CD14-positive monocyte (primary cell): ENCODE measurements around the gene PLEKHM2. TPM values are rescaled to one million over a fixed set of nuclear protein-coding genes. Genes with fewer than 3 reads are reported as not detected.

Source experiments
- DNase-seq, 3 donors: peaks; one replicate each; pipeline ENCODE4 v3.0.0-alpha.2; 2011 to 2022
- H2AFZ ChIP-seq: 2 replicates; pipeline ENCODE4 v1.6.0; 2012; ENCODE audit warnings: mild to moderate bottlenecking, low read depth, low read length, inconsistent platforms; ENCODE audit not compliant: insufficient read depth, poor library complexity, severe bottlenecking
- H3K27ac ChIP-seq, 2 donors: 1 replicate in 1 of 2; 2 replicates in 1 of 2; pipeline ENCODE4 v1.5.1; 2012 to 2013; ENCODE audit warnings: low read length in 2 of 2, control low read depth in 1 of 2, inconsistent platforms in 1 of 2, low read depth in 1 of 2, mild to moderate bottlenecking in 1 of 2
- H3K27me3 ChIP-seq, 2 donors: one replicate each; pipeline versions ENCODE4 v1.6.0 to v1.6.1; 2011 to 2013; ENCODE audit warnings: low read length in 2 of 2; ENCODE audit not compliant: control insufficient read depth in 2 of 2, insufficient read depth in 2 of 2
- H3K36me3 ChIP-seq, 2 donors: replicated peaks in 1 of 2; 1 replicate in 1 of 2; 2 replicates in 1 of 2; pipeline versions ENCODE4 v1.5.1 to v1.6.1; 2012 to 2013; ENCODE audit warnings: low read length in 2 of 2, control low read depth in 1 of 2, inconsistent platforms in 1 of 2, mild to moderate bottlenecking in 1 of 2; ENCODE audit not compliant: insufficient read depth in 2 of 2, control insufficient read depth in 1 of 2
- H3K4me1 ChIP-seq, 2 donors: 1 replicate in 1 of 2; 2 replicates in 1 of 2; pipeline versions ENCODE4 v1.5.1 to v1.6.1; 2012 to 2013; ENCODE audit warnings: low read length in 2 of 2, control low read depth in 1 of 2, inconsistent platforms in 1 of 2, mild to moderate bottlenecking in 1 of 2, moderate library complexity in 1 of 2; ENCODE audit not compliant: insufficient read depth in 2 of 2, control insufficient read depth in 1 of 2
- H3K4me2 ChIP-seq: replicated peaks from 2 replicates; pipeline ENCODE3; 2012; ENCODE audit warnings: low read length, moderate library complexity, mild to moderate bottlenecking; ENCODE audit not compliant: poor library complexity, severe bottlenecking; ENCODE audit errors: extremely low read depth
- H3K4me3 ChIP-seq, 3 experiments: fragments of 200-600 bp in 1 of 3; sonication (generic) in 1 of 3; replicated peaks in 1 of 3; 1 replicate in 2 of 3; 2 replicates in 1 of 3; pipeline ENCODE4 v1.5.1; 2011 to 2013; ENCODE audit warnings: low read length in 3 of 3, mild to moderate bottlenecking in 3 of 3, control low read depth in 2 of 3, low read depth in 2 of 3, inconsistent platforms in 1 of 3, moderate library complexity in 1 of 3
- H3K79me2 ChIP-seq: 2 replicates; pipeline ENCODE4 v1.6.0; 2012; ENCODE audit warnings: mild to moderate bottlenecking, control low read depth, inconsistent platforms, low read length, moderate library complexity; ENCODE audit not compliant: insufficient read depth
- H3K9ac ChIP-seq: 2 replicates; pipeline ENCODE4 v1.6.0; 2017; ENCODE audit warnings: low read length, mild to moderate bottlenecking; ENCODE audit not compliant: insufficient read depth, poor library complexity, severe bottlenecking
- H3K9me3 ChIP-seq, 2 donors: replicated peaks in 1 of 2; 1 replicate in 1 of 2; 2 replicates in 1 of 2; pipeline versions ENCODE4 v1.5.1 to v1.6.1; 2012 to 2013; ENCODE audit warnings: low read length in 2 of 2, control low read depth in 1 of 2; ENCODE audit not compliant: control insufficient read depth in 1 of 2, insufficient read depth in 1 of 2
- H4K20me1 ChIP-seq: 2 replicates; pipeline ENCODE4 v1.6.0; 2012; ENCODE audit warnings: mild to moderate bottlenecking, low read length, control low read depth, moderate library complexity; ENCODE audit not compliant: insufficient read depth
- H3K27ac Mint-ChIP-seq, 7 donors: one replicate each; pipeline ENCODE4 v1.8.0; 2020; ENCODE audit warnings: mild to moderate bottlenecking in 7 of 7, mixed read lengths in 7 of 7, moderate library complexity in 6 of 7, inconsistent platforms in 2 of 7
- H3K27me3 Mint-ChIP-seq, 3 donors: one replicate each; pipeline ENCODE4 v1.8.0; 2021 to 2022; ENCODE audit warnings: low read depth in 3 of 3, mild to moderate bottlenecking in 3 of 3, mixed read lengths in 3 of 3, moderate library complexity in 3 of 3, inconsistent platforms in 1 of 3
- H3K36me3 Mint-ChIP-seq, 2 donors: one replicate each; pipeline ENCODE4 v1.8.0; 2020; ENCODE audit warnings: mixed read lengths in 2 of 2, inconsistent platforms in 1 of 2, mild to moderate bottlenecking in 1 of 2
- H3K4me1 Mint-ChIP-seq: one replicate; pipeline ENCODE4 v1.8.0; 2020; ENCODE audit warnings: mild to moderate bottlenecking, mixed read lengths
- H3K4me3 Mint-ChIP-seq, 2 donors: one replicate each; pipeline ENCODE4 v1.8.0; 2020; ENCODE audit warnings: mild to moderate bottlenecking in 2 of 2, mixed read lengths in 2 of 2, moderate library complexity in 1 of 2
- H3K9me3 Mint-ChIP-seq, 7 donors: one replicate each; pipeline ENCODE4 v1.8.0; 2020 to 2022; ENCODE audit warnings: mixed read lengths in 7 of 7, mild to moderate bottlenecking in 6 of 7, moderate library complexity in 6 of 7, inconsistent platforms in 2 of 7
- CTCF ChIP-seq: fragments of 200-600 bp; IDR thresholded peaks from one replicate; pipeline ENCODE4 v1.8.0; 2022; ENCODE audit warnings: antibody characterized with exemption, mild to moderate bottlenecking
- WGBS: methylation state at CpG from one replicate; pipeline ENCODE4 v1.1.5; 2013; ENCODE audit warnings: missing lambda C conversion rate; ENCODE audit not compliant: insufficient coverage; 5-methylcytosine and 5-hydroxymethylcytosine counted together
- intact Hi-C, 2 donors: fragments of 100-400 bp; cut with micrococcal nuclease; formaldehyde crosslinking; loops; one replicate each; pipeline versions ENCODE4 v1.15.0 to v1.15.1; 2023
- polyA plus RNA-seq, 3 donors: library from polyadenylated mRNA; depleted of rRNA in 1 of 3; unstranded in 2 of 3; stranded (reverse) in 1 of 3; fragments of 300-500 nt in 2 of 3; fragments of >200 nt in 1 of 3; fragmentation: Illumina TruSeq in 2 of 3; gene quantifications; 1 replicate in 2 of 3; 2 replicates in 1 of 3; pipeline ENCODE4 v1.2.3, GENCODE V29; 2012 to 2021

PLEKHM2 gene
- polyA plus RNA-seq, 3 donors: 4.0 to 79.3 (median 5.8) TPM

- H3K4me1 ChIP-seq: no peaks in the 10 kb centered on the region
- DNase-seq: no peak
- no peaks in the 10 kb centered on the region for H3K79me2 ChIP-seq
- intact Hi-C loops: no loop called here
- WGBS: 86% methylated on average over 16 of the region's 19 CpGs
- H3K36me3 ChIP-seq: no peaks in the 10 kb centered on the region
- no peaks in the 10 kb centered on the region for H3K36me3 Mint-ChIP-seq
- H4K20me1 ChIP-seq: no peaks in the 10 kb centered on the region
- no peak for TF ChIP-seq CTCF
- H3K4me2 ChIP-seq: no peak overlapping the region
- H3K4me1 Mint-ChIP-seq: no peaks in the 10 kb centered on the region
- H3K9ac ChIP-seq: no peak overlapping the region
- H3K27ac Mint-ChIP-seq: no peak overlapping the region
- peaks cover 4 to 8% (median 6%) of the 10 kb centered on the region in 3 donors for H3K27me3 Mint-ChIP-seq
- H2AFZ ChIP-seq: no peak overlapping the region
- no peak overlapping the region for H3K4me3 ChIP-seq
- no peaks in the 10 kb centered on the region for H3K27me3 ChIP-seq
- H3K9me3 Mint-ChIP-seq: peaks cover 0 to 2% (median 0%) of the 10 kb centered on the region in 7 donors
- H3K9me3 ChIP-seq: no peaks in the 10 kb centered on the region
- H3K4me3 Mint-ChIP-seq: no peak overlapping the region
- no peak overlapping the region for H3K27ac ChIP-seq
Observed at GRCh38 chr1:15749399-15750291, 65.5 kb downstream of the PLEKHM2 start.

GRCh38 chr1:15750924-15751323 is 66.8 kb downstream of the PLEKHM2 start:
- no peaks in the 10 kb centered on the region for H3K9me3 ChIP-seq
- peaks cover 0 to 6% of the 10 kb centered on the region in 2 donors for H3K27me3 ChIP-seq
- no peak for DNase-seq
- TF ChIP-seq CTCF: no peak
- no peaks in the 10 kb centered on the region for H3K36me3 Mint-ChIP-seq
- H3K36me3 ChIP-seq: no peaks in the 10 kb centered on the region
- H3K9me3 Mint-ChIP-seq: peaks cover 0 to 5% (median 0%) of the 10 kb centered on the region in 7 donors
- H3K4me1 ChIP-seq: no peaks in the 10 kb centered on the region
- peaks cover 15 to 16% (median 16%) of the 10 kb centered on the region in 3 donors for H3K27me3 Mint-ChIP-seq
- no peak overlapping the region for H3K4me3 Mint-ChIP-seq
- H2AFZ ChIP-seq: no peak overlapping the region
- H3K4me1 Mint-ChIP-seq: no peaks in the 10 kb centered on the region
- H3K27ac ChIP-seq: no peak overlapping the region
- no peak overlapping the region for H3K4me3 ChIP-seq
- WGBS: 93% methylated on average over 7 of the region's 12 CpGs
- H3K79me2 ChIP-seq: no peaks in the 10 kb centered on the region
- H3K9ac ChIP-seq: no peak overlapping the region
- no peak overlapping the region for H3K4me2 ChIP-seq
- H3K27ac Mint-ChIP-seq: no peak overlapping the region
- intact Hi-C loops: no loop called here
- H4K20me1 ChIP-seq: no peaks in the 10 kb centered on the region
